ENCODE results near the gene SELENOF.
A peak's percentile ranks its signal among the peaks of the same experiment; 100 is the strongest.

Gene SELENOF

GRCh38 chr1:86913896-86914600 is at the start of gene SELENOF:
Gene SELENOF, minus strand, starts transcription at chr1:86914126. Its CDS starts 15 bp downstream, at chr1:86914111.
- peak; percentile 100 for DNase-seq (ENCODE audit: low spot score)

- DNase-seq (ENCODE audit: low spot score): no peak
Observed at GRCh38 chr1:86960548-86960947, 46.6 kb upstream of the SELENOF start.

DNA sequence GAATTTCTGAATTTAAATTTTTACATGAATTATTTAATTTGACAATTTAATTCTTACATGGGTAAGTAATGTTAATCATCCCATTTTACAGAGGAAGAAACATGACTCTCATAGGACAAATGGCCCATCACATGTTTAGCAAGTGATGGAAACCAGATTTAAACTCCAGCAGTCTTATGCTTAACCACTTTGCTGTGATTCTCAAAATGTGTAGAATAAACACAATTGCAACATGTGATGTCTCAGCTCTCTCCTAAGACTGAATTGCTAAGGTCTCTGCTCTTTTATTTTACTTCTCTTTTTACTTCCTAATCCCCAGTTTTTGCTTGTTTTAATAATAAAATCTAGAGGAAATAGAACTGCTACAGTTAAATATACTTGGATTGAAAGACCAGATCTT is 43.3 kb upstream of the SELENOF start:
- DNase-seq (ENCODE audit: low spot score): no peak

DNA sequence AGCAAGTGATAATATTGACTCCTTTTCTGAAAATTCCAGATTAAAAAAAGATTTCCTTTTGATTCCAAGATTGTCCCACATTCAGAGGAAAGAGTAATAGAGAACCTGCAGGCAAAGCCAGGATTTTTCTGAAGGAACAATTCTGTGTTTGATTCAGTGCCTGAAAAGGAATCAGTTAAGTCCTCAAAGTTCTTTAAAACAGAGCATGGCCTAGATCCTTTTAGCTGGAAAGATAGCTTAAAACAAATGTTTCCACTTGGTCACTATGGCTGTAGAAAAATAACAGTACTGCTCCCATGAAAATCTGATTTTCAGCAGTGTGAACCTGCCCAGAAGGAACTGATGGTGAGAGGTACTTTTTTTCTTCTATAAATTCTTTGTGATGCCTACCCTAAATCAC is 42.3 kb upstream of the SELENOF start:
- no peak for DNase-seq (ENCODE audit: low spot score)

DNA sequence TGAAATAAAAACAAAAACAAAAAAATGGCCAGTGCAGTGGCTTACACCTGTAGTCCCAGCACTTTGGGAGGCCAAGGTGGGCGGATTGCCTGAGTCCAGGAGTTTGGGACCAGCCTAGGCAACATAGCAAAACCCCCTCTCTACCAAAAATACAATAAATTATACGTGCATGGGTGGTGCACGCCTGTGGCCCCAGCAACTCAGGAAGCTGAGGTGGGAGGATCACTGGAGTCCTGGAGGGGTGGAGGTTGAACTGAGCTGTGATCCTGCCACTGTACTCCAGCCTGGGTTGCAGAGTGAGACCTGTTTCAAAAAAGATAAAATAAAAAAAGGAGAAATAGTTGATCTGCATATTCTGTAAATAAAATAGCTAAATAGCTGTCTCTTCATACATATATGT is 41.8 kb upstream of the SELENOF start:
- no peak for DNase-seq (ENCODE audit: low spot score)

DNA sequence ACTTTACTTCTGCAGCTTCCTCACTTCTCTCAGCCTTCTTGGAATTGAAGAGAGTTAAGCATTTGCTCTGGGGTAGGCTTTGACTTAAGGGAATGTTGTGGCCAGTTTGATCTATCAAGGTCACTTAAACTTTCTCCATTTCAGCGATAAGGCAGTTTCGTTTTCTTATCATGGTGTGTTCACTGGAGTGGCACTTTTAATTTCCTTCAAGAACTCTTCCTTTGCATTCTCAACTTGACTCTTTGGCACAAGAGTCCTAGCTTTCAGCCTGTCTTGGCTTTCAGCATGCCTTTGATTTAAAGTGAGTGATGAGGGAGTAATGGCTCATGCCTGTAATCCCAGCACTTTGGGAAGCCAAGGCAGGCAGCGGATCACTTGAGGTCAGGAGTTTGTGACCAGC is 39.2 kb upstream of the SELENOF start:
- DNase-seq (ENCODE audit: low spot score): no peak

- no peak for DNase-seq (ENCODE audit: low spot score)
Observed at GRCh38 chr1:86951430-86951829, 37.5 kb upstream of the SELENOF start.

- DNase-seq (ENCODE audit: low spot score): no peak
Observed at GRCh38 chr1:86950712-86951419, 36.9 kb upstream of the SELENOF start.

- DNase-seq (ENCODE audit: low spot score): no peak
Observed at GRCh38 chr1:86948212-86948611, 34.3 kb upstream of the SELENOF start.

GRCh38 chr1:86942743-86943142 is 28.8 kb upstream of the SELENOF start:
- no peak for DNase-seq (ENCODE audit: low spot score)

DNA sequence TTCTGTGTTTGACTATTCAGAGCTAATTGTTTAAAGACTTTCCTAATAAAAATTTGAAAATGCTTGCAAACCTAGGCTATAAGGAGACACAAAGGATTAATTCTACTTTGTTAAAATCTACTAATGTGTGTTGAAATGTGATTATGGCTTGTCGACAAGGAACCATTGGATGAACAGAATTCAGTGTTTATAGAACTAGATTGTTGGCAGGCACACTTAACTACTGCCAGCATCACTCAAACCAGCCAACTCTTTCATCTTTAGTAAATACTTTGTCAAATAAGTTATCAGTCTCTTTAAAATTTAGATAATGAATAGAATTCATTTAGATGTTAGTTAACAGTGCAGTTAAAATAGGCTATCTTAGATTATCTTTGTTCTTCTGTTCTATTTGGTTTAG is 28.1 kb upstream of the SELENOF start:
- DNase-seq (ENCODE audit: low spot score): no peak

GRCh38 chr1:86940599-86940998 is 26.7 kb upstream of the SELENOF start:
- no peak for DNase-seq (ENCODE audit: low spot score)

- DNase-seq (ENCODE audit: low spot score): no peak
Observed at GRCh38 chr1:86939406-86939805, 25.5 kb upstream of the SELENOF start.

GRCh38 chr1:86938855-86939254 is 24.9 kb upstream of the SELENOF start:
- DNase-seq (ENCODE audit: low spot score): no peak

DNA sequence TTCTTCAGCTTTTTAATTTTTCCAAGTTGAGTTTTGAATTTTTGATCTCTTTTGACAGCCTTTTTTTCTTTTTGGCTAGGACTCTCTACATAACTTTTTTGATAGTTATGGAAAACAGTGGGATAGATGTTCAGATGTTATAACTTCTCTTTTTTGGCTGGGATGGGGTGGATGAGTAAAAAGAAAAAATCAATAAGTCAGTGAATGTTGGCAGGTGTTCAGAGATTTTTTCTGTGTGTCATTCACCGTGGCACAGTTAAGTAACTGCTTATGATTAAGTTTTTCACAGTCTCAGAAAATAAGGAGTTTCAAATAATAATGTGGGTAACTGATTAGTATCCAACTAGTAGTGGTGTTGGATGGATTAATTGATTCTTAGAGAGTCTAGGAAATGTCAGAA is 24.5 kb upstream of the SELENOF start:
- peak; percentile 21 for DNase-seq (ENCODE audit: low spot score)

GRCh38 chr1:86933562-86934377 is 19.8 kb upstream of the SELENOF start:
- no peak for DNase-seq (ENCODE audit: low spot score)

DNA sequence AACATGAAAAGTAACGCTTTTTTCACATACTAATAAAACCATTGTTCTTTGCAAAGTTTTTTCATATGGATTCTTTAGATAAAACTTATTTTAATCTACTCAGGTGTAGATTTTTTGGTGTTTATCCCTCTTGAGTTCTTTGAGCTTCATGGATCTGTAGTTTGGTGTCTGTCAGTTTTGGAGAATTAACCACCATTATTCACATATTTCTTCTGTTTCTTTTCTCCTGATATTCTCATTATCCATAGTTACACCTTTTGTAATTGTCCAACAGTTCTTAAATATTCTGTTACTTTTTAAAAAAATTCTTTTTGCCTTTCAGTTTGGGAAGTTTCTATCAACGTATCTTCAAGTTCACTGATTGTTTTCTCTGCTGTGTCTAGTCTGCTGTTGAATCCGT is 19.1 kb upstream of the SELENOF start:
- no peak for DNase-seq (ENCODE audit: low spot score)

DNA sequence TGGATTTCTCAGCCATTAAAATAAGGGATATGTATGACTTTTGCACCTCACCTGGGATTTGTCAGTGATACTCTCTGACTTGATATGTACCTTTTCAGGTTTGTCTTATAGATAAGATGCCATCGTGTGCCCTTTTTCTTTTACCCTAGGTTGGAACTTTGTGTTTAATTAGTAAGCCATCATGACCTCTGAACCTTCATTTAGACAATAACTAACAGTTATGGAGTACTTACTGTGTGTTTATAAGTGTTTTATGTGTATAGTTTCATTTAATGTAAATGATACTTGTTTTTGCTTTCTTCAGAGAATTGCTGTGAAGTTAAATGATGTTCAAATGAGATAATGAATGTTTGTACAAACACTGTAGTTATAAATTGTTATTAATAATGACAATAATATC is 14.9 kb upstream of the SELENOF start:
- DNase-seq (ENCODE audit: low spot score): no peak

DNA sequence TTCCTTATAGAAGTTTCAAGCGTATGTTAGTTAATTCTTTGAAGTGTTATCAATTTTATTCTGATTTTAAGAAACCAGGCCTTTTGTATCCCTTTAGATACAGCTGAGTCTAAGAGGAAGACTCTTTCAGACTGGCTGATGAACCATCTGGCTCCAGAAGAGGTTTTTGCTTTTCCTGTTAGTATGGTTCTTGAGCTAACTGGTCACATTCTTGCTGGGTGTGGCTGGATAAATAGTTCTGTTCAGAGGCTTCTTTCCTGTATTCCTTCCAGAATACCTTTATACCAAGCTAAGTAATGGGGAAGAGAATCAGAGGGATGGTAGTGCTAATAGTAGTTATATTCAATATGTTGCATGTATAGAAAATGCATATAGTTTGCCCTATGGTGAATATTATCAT is 13.0 kb upstream of the SELENOF start:
- DNase-seq (ENCODE audit: low spot score): no peak

- no peak for DNase-seq (ENCODE audit: low spot score)
Observed at GRCh38 chr1:86925742-86926141, 11.8 kb upstream of the SELENOF start.

DNA sequence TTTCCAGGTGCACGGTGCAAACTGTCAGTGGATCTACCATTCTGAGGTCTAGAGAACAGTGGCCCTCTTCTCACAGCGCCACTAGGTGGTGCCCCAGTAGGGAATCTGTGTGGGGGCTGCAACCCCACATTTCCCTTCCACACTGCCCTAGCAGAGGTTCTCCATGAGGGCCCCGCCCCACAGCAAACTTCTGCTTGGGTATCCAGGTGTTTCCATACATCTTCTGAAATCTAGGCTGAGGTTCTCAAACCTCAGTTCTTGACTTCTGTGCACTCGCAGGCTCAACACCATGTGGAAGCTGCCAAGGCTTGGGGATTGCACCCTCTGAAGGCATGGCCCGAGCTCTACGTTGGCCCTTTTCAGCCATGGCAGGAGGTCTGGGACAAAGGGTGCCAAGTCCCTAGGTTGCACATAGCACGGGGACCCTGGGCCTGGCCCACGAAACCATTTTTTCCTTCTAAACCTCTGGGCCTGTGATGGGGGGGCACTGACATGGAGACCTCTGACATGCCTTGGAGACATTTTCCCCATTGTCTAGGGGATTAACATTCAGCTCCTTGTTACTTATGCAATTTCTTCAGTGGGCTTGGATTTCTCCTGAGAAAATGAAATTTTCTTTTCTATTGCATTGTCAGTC is 10.5 kb upstream of the SELENOF start:
- DNase-seq (ENCODE audit: low spot score): no peak

- DNase-seq (ENCODE audit: low spot score): no peak
Observed at GRCh38 chr1:86922445-86922844, 8.5 kb upstream of the SELENOF start.
